ENCODE measurements around the gene PHF23.

The PHF23 gene

GRCh38 chr17:7219812-7220592, 19.3 kb downstream of the PHF23 start, which contains the start of the genes ACADVL and DLG4:
Gene ACADVL (plus strand): TSS chr17:7219938. CDS start chr17:7219985, 47 bp downstream.
Gene DLG4 (minus strand): TSS chr17:7219836.
- peak; percentile 97 for DNase-seq

GRCh38 chr17:7219229-7219811, 19.9 kb downstream of the PHF23 start:
- DNase-seq, result no peak

GRCh38 chr17:7218758-7219157, 20.5 kb downstream of the PHF23 start:
- no peak for DNase-seq

GRCh38 chr17:7218166-7218565, 21.1 kb downstream of the PHF23 start:
- no peak for DNase-seq

GRCh38 chr17:7217113-7217987, 21.9 kb downstream of the PHF23 start:
- DNase-seq, result peak; percentile 86

GRCh38 chr17:7216242-7217112, 22.8 kb downstream of the PHF23 start:
- DNase-seq, result no peak

- peak; percentile 88 for DNase-seq
These were observed 23.5 kb downstream of the PHF23 start for GRCh38 chr17:7215652-7216180.

- DNase-seq, result no peak
These were observed 24.1 kb downstream of the PHF23 start for GRCh38 chr17:7215136-7215638.

- DNase-seq, result peak; percentile 100
These were observed 24.7 kb downstream of the PHF23 start for GRCh38 chr17:7214300-7215135.

- DNase-seq, result peak; percentile 97
These were observed 25.4 kb downstream of the PHF23 start for GRCh38 chr17:7213895-7214299.

GRCh38 chr17:7211491-7212273, 27.6 kb downstream of the PHF23 start:
- no peak for DNase-seq

GRCh38 chr17:7208754-7209460, 30.4 kb downstream of the PHF23 start:
- DNase-seq, result no peak

GRCh38 chr17:7208027-7208571, 31.2 kb downstream of the PHF23 start:
- DNase-seq, result no peak

- DNase-seq, result no peak
These were observed 31.9 kb downstream of the PHF23 start for GRCh38 chr17:7207120-7208001.

GRCh38 chr17:7205561-7205960, 33.7 kb downstream of the PHF23 start:
- DNase-seq, result no peak

- peak; percentile 97 for DNase-seq
These were observed 34.3 kb downstream of the PHF23 start for GRCh38 chr17:7204828-7205461.

- no peak for DNase-seq
These were observed 34.9 kb downstream of the PHF23 start for GRCh38 chr17:7204336-7204735.

- no peak for DNase-seq
These were observed 35.9 kb downstream of the PHF23 start for GRCh38 chr17:7203391-7203790.

All from islet precursor cell (in vitro differentiated cells).